Left ventricle myocardium superior (tissue), 1 donor: ENCODE results near the gene ADAM8. TPM values are rescaled to one million over a fixed set of nuclear protein-coding genes. Genes with fewer than 3 reads are reported as not detected.
A peak's percentile ranks its signal among the peaks of the same experiment; 100 is the strongest.

ENCODE experiments used
- ATAC-seq: fragments of 200-7000 bp; cut with Tn5 transposase; one replicate; pipeline ENCODE4 v1.9.1; 2020; ENCODE audit warnings: mild to moderate bottlenecking, moderate library complexity
- DNase-seq: peaks from one replicate; pipeline ENCODE4 v3.0.0-alpha.2; 2020
- intact Hi-C: fragments of 100-400 bp; cut with micrococcal nuclease; formaldehyde crosslinking; loops from one replicate; pipeline ENCODE4 v1.11.0; 2022
- total RNA-seq: library from RNA; stranded (reverse); fragmentation: NEBNext Ultra II Directional; extraction: Animal tissue kit (Norgen Biotek cat#: 25700); gene quantifications from one replicate; pipeline ENCODE4 v1.2.1, GENCODE V29; 2021
- donor health status: DM: no; HTN: yes; CAD: no; lungs with severe emphysema.

Gene ADAM8
- total RNA-seq, 1 donor from 2014 or later = 2.4 TPM

GRCh38 chr10:133309720-133310398 is 33.2 kb upstream of the ADAM8 start:
- DNase-seq (peak; percentile 58), ATAC-seq (no peak)
- intact Hi-C loops = no loop called here

GRCh38 chr10:133309100-133309719 is 32.5 kb upstream of the ADAM8 start:
- DNase-seq (peak; percentile 96), ATAC-seq (peak; percentile 95)
- intact Hi-C loops = no loop called here

DNA sequence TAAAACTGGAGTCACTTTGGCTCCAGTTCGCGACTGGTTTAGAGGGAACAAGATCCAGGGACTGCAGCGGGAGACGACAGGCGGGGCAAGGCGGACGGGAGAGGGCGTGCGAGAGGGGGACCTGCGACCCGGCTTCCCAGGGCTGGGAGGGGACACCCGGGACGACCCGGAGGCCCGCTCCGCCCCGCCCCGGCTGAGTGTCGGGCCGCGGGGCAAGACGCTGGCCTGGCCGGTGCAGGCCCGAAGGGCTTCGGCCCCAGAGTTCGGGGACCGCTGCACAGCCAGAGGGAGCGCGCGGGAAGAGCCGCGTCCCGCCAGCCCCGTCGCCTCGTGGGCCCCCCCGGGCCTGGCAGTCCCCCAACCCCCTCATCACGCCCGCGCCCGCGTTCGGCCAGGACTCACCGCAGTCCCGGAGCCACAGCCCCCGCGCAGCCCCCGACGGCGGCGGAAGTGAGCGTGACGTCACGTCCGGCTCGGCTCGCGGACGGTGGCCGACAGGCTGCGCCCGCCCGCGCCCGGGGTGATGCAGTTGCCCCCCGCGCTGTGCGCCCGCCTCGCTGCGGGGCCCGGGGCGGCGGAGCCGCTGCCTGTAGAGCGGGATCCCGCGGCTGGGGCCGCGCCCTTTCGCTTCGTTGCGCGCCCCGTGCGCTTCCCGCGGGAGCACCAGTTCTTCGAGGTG is 31.9 kb upstream of the ADAM8 start, which contains the start of the genes TUBGCP2 and ZNF511:
Gene TUBGCP2 (minus strand): TSS at position 452 of the 679 bp plus-strand sequence. CDS start 5,931 bp downstream, outside the sequence.
Gene ZNF511 (plus strand): TSS at position 494 of the 679 bp plus-strand sequence. CDS start 30 bp downstream, at position 524.
- ATAC-seq (peak; percentile 91), DNase-seq (peak; percentile 93)
- intact Hi-C loops = no loop called here

DNA sequence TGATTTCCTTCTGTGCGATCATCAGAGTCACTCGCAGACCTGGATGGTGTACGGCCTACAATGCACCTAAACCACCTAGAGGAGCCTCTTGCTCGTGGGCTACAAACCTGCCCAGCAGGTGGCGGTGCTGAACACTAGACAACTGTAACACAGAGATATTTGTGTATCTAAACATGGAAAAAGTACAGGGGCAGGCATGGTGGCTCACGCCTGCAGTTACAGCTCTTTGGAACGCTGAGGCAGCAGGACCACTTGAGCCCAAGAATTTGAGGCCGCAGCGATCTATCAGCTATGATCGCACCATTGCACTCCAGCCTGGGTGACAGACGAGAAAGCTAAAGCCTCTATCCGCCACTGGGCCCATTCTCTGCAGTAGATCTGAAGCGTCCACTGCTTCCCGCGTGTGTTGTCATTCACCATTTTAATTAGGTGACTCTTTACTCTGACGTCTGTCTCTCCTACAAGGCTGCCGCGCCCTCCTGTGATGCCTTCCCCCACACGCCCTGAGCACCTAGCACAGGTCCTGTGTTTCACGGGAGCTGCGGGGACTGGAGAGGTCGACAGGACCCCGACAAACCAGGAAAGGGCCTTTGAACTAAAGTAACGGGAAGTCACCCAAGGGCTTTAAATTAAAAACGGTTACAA is 31.2 kb upstream of the ADAM8 start:
- intact Hi-C loops = no loop called here
- peak; percentile 83 for DNase-seq
- ATAC-seq = peak; percentile 30

DNA sequence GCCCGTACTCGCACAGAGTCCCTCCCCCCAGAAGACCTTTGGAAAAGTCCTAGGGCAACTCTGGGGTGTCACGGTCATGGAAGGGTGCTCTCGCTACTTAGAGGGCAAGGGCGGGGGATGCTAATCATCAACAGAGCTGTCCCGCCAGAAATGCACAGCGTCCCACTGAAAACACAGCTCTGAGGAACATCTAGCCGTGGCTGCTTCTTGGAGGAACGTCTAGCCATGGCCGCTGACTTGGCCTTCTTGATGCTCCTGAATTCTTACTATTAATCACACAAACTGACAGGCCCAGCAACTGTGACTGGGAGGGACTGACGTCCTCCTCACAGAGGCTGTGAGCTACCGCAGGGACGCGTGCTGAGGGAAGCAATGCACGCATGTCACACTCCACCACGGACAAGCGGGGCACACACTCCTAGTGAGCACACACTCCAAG is 30.3 kb upstream of the ADAM8 start:
- no peak for ATAC-seq
- intact Hi-C loops = no loop called here
- no peak for DNase-seq

DNA sequence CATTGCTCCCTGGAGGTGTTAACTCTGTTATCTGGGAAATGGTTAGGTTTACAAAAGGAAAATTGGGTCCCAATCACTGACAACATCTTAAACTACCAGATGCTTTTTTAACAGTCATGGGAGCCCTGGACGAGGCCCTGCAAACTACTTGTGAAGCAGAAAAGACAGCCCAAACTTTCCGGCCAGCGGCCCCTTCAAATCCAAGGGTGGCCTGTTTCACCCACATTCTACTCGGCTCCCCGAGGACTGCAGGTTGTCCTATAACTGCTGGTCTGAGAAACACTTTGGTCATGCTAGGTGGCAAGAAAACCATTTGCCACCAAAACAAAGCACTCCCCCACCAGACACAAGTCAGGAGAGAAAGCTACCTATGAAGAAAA is 29.4 kb upstream of the ADAM8 start:
- ATAC-seq (no peak), DNase-seq (no peak)
- intact Hi-C loops = no loop called here

GRCh38 chr10:133303206-133303605 is 26.5 kb upstream of the ADAM8 start:
- intact Hi-C loops = no loop called here
- no peak for DNase-seq
- ATAC-seq = no peak

DNA sequence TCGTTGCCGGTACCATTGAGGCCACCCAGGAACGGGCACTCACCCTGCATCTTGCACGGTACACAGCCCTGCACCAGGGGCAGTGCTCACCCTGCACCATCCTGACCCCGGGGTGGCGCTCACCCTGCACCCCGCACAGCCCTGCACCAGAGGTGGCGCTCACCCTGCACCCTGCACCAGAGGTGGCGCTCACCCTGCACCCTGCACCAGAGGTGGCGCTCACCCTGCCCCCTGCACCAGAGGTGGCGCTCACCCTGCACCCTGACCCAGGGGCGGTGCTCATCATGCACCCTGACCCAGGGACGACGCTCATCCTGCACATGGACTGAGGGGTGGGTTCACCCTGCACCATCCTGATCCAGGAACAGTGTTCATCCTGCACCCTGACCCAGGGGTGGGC is 25.6 kb upstream of the ADAM8 start:
- DNase-seq = peak; percentile 23
- no peak for ATAC-seq

DNA sequence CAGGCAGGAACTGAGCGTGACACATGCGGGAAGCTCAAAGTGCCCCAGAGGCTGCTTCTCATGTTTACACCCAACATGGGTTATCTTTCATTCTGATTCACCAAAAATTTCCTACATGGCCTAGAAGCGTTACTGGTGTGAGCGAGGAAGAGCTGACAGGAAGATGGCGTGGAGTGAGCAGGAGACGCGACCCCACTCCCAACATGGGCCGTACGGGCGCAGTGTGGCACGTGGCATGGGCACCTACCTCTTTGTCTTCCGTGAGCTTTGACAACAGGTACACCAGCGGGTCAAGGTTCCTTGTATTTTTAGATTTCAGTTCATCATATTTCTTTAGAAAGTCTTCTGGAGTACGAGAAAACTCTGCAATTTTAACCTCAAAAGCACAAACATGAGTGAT is 23.1 kb upstream of the ADAM8 start:
- intact Hi-C loops = no loop called here
- DNase-seq (peak; percentile 23), ATAC-seq (no peak)

More for the DNA sequence above, 25.6 kb upstream of the ADAM8 start:
- intact Hi-C loops = no loop called here

DNA sequence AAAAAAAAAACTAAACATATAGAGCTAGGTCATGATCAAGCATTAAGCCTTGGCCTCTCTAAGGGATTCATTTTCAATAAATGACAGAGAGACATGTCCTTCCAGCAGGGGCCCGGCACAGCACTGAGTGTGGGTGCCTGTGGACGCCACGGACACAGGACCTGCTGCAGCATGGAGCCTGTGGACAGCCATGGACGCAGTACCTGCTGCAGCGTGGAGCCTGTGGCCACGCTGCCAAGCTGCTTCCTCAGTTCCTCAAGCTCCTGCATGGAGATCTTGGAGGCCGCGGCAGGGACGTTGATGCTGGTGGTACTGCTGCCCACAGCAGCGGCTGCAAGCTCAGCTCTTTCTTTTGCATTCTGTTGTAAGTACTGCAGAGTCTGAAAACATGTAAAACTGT is 22.6 kb upstream of the ADAM8 start:
- no peak for ATAC-seq
- peak; percentile 15 for DNase-seq
- intact Hi-C loops = no loop called here

DNA sequence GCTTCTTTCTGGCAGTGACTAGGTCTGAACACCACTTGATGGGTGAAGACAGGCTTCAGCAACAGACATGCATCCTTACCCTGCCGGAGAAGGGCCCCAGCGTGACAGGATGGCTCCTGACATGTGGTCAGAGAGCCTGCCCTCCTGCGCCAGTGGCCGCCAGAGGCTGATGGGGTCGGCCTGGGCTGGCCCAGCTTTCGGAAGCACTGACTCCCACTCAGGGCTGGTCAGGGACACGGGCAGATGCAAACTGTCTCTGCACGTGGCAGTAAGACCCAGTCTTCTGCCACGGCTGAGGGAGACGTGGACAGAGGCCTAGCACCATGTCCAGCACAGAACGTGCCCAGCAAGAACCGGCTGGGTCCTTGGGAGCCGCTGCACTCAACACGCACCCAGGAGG is 21.8 kb upstream of the ADAM8 start:
- DNase-seq (peak; percentile 9), ATAC-seq (no peak)
- intact Hi-C loops = no loop called here

DNA sequence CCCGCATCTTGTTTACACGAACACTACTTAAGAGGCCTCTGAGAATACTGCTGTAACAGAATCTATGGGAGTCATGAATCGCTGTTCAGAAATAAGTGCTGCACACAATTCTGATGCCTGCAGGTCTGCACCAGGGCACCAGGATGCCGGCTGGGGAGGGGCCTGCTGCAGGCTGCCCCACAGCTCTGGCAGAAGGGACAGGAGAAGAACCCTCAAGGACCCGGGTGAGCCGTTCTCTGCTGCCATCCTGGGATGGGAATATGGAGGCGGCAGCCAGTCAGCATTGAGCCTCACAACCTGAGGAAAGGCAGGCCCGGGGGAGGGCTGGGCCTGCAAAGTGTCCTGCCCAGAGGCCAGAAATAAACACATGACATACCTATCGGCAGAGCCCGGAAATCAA is 20.8 kb upstream of the ADAM8 start:
- no peak for DNase-seq
- ATAC-seq = no peak
- intact Hi-C loops = no loop called here

GRCh38 chr10:133295426-133296320 is 19.0 kb upstream of the ADAM8 start:
- ATAC-seq (no peak), DNase-seq (no peak)
- intact Hi-C loops = no loop called here

GRCh38 chr10:133294189-133294588 is 17.5 kb upstream of the ADAM8 start:
- no peak for DNase-seq
- ATAC-seq = no peak
- intact Hi-C loops = no loop called here

DNA sequence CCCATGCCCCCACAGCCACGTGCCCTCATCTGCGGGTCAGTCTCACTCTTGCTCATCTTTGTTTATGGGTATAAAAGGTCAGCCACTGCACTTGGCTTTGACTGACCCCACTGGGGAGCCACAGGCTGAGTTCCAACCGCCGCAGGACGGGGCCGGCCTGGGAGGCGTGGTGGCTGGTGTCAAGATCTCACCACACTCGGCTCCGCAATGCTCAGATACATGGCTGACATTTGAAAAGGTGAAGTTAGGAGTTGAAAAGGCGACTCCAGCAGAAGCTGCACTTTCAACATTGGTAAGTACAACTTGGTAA is 17.1 kb upstream of the ADAM8 start:
- no peak for DNase-seq
- intact Hi-C loops = no loop called here
- no peak for ATAC-seq

DNA sequence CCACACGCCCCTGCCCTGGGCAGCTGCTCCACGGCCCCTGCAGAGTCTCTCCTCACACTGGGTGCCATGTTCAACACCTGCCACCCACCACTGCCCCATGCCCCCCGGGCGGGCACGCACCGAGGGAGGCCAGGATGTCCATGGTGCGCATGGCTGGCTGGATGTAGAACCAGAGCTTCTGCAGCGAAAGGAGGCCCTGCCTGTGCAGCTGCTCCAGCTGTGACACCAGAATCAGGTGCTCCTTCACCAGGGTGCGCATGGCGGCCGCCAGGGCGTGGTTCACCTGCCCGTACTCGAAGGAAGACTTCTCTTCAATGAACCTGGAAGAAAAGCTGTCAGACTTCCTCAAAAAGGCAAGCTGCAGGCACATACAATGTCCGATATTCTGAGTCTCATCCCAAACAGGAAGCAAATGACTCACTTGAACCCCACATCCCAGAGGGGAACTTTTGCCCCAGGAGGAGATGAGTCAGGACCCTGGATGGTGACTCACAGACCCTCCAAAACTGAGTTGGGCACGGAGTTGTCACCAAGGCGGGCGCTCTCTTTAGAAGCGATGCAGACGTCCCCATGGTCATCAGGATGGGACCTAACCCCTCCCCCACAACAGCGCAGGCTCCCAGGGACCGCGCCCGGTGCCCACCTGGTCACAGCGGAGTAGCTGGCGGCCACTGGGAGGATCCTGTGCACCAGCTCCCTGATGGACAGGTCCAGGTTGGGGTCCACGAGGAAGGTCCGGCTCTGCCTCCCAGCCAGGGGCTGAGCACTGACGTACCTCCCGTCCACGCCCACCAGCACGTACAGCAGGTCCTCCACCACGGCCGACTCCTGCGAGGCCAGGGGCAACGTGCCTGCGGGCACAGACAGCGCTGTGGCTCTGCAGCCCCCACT is 16.5 kb upstream of the ADAM8 start:
- ATAC-seq = no peak
- no peak for DNase-seq
- intact Hi-C loops = no loop called here

DNA sequence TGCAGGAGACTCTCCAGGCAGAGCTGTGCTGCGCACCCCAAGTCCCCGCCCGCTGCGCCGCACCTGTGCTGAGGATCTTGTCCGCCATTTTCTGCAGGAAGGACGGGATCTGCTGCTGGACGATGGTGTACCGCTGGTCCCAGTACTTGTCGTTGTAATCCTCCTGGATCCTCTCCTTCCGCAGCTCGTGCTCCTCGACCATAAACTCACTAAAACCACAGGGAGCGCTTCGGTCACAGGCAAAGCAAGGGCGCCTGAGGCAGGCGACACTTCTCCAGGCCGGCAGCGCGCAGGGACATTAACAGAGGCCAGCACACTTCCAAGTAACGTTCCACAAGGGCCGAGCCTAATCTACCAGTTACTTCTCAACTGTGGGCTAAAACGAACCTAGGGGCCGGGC is 13.1 kb upstream of the ADAM8 start:
- intact Hi-C loops = no loop called here
- ATAC-seq = no peak
- no peak for DNase-seq

DNA sequence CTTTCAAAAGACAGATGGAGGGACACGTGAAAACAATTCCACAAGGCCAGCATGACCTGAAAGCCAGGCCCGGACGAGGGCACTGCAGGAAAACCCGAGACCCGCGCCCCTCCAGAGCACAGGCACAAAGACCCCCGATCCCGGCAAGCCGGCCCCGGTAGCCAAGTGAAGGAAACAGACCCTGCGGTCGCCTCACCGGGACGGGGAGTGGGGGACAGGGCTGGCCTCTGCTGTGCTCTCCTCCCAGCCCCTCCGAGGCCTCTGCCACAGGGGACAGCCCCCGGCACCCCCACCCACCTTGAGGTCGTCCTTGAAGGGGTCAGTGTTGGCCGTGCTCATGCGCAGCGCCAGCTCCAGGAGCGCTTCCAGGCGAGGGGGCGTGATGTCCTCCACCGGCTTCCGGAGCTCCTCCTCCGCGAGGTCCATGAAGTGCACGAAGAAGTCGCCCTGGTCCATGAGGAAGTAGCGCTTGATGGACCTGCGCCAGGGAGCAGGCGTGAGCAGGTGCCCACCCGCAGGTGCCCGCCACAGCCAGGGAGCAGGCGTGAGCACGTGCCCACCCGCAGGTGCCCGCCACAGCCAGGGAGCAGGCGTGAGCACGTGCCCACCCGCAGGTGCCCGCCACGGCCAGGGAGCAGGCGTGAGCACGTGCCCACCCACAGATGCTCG is 11.3 kb upstream of the ADAM8 start:
- no peak for ATAC-seq
- intact Hi-C loops = no loop called here
- no peak for DNase-seq
